ENCODE measurements around the gene KLHL24.
A peak's percentile ranks its signal among the peaks of the same experiment; 100 is the strongest.
"Not testable (repeated sequence)": the region's sequence is repeated elsewhere in the genome, so short reads cannot be mapped to it uniquely, and the experiment has no call there.

KLHL24 gene

DNA sequence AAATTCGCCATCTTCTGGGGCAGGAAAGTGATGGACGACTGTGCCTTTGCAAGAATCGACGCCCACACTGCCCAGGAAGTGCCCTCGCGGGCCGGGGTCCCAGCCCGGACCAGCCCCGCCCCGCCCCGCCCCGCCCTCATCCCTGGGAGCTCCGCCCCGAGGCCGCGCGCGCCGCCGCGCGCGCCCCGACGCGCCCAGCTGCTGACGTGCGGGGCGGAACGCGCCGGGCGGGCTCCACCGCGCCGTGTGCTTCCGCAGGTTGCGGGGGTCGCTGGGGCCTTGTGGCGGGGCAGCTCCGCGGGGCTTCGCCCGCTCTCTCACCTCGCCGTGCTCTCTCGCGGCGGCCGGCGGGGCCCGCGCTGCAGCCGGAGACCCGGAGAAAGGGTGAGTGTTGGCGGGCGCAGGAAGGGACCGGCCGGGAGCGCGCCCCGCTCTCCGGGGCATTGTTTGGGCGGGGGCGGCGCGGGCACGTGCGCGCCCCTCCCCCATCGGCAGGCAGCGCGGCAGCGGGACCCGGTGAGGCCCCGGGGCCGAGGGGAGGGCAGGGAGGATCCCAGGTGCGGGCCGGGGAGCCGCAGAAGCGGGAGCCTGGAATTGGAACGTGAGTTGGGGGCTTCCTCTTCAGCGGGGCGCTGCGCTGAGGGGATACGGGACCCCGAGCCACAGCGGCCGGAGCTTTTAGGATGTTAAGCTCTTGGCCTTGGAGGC, 62.3 kb downstream of the KLHL24 start, which contains the start of gene YEATS2:
TSS of gene YEATS2 (plus strand) at position 188 of the 708 bp plus-strand sequence. CDS start 17,366 bp downstream, outside the sequence.
- DNase-seq = peak; percentile 93

DNA sequence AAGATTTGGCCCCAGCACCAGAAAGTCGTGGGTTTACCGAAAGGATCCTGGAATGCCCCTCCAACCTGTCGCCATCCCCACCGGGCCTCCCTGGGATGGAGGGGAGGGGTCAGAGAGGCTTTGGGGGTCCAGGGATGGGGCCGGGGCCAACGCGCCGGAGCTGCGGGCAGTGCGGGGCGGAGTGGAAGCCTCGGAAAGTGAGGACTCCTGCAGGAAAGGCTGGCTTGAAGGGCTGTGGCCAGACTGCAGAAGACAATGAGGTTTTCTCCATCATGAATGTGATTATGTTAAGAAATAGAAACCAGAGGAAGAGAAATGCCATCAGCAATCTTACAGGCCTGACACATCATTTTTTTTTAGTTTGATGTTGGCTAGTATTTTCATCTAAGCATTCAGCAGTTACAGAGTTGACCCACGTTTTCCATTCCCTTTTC, 62.9 kb downstream of the KLHL24 start:
- peak; percentile 71 for DNase-seq

GRCh38 chr3:183698756-183699155, 63.3 kb downstream of the KLHL24 start:
- DNase-seq = peak; percentile 65

- peak; percentile 51 for DNase-seq
Measured at GRCh38 chr3:183699238-183699947, 64.0 kb downstream of the KLHL24 start.

DNA sequence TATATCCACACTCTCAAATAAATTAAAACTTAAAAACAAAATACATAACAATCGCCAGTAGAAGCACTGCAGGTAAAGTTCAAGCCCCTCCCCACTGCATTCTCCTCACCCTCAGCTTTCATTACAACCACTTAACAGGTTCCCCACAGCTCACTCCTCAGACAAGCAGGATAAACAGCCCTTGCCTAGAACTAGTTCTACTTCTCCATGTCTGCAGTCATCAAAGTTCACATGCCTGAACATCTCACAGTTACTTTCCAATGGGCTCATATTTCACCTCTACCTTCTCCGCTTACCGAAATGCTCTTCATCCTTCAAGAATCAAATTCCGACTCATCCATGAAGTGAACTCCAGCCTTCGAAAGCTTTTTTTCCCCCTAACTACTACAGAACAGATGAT, 66.3 kb downstream of the KLHL24 start:
- no peak for DNase-seq

DNA sequence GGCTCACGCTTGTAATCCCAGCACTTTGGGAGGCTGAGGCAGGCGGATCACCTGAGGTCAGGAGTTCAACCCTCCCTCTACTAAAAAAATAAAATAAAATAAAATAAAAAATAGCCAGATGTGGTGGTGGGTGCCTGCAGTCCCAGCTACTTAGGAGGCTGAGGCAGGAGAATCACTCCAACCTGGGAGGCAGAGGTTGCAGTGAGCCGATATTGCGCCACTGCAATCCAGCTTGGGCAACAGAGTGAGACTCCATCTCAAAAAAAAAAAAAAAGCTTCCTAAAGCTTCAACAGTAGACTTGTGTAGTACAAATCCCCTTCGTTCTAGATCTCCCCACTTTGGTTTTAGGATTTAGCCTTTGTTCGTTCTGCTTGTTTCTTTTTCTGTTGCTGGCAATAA, 68.5 kb downstream of the KLHL24 start:
- DNase-seq = not testable (repeated sequence)

GRCh38 chr3:183710231-183710630, 74.8 kb downstream of the KLHL24 start:
- DNase-seq = no peak

DNA sequence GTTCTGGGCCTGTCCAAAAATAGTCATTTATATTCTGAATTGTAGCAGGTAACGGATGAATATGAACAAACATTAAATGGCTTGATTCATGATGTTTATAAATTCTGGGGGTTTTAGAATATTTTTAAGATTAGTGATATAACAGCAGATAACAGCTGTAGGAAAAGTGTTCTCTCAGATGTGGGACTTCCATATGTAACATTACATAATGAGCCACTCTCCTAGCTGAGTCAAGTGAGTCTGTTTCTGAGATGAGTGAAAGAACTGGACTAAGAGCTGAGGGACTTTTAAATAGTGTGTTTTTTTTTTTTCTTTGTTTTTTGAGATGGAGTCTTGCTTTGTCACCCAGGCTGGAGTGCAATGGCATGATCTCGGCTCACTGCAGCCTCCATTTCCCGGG, 76.1 kb downstream of the KLHL24 start:
- no peak for DNase-seq

DNA sequence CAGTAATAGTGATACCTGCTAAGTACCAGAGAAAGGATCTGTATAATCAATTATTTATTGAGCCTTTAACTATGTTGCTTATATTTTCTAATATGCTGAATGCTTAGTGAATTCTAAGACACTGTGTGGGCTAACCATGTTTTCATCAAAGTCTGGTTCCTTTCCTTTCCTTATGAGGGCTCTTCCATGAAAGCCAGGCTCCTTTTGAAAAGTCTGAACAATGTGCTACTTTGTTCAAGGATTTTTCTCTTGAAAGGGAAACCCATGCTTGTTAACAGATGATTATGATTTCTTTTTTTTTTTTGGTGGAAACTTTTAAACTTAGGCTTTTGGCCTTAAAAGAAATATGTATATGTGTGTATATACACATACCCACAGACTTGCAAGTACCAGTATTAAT, 79.2 kb downstream of the KLHL24 start:
- no peak for DNase-seq

GRCh38 chr3:183718012-183718411, 82.6 kb downstream of the KLHL24 start:
- no peak for DNase-seq

DNA sequence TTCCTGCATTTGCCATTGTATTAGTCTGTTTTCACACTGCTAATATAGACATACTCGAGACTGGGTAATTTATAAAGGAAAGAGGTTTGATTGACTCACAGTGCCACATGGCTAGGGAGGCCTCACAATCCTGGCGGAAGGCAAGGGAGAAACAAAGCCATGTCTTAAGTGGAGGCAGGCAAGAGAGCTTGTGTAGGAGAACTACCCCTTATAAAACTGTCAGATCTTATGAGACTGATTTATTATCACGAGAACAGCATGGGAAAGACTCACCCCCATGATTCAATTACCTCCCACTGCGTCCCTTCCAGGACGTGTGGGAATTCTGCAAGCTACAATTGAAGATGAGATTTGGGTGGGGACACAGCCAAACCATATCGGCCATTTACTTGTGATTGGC, 90.0 kb downstream of the KLHL24 start:
- no peak for DNase-seq

- no peak for DNase-seq
Measured at GRCh38 chr3:183728204-183728603, 92.8 kb downstream of the KLHL24 start.

GRCh38 chr3:183730361-183730760, 94.9 kb downstream of the KLHL24 start:
- no peak for DNase-seq

GRCh38 chr3:183731611-183732010, 96.2 kb downstream of the KLHL24 start:
- DNase-seq = no peak

DNA sequence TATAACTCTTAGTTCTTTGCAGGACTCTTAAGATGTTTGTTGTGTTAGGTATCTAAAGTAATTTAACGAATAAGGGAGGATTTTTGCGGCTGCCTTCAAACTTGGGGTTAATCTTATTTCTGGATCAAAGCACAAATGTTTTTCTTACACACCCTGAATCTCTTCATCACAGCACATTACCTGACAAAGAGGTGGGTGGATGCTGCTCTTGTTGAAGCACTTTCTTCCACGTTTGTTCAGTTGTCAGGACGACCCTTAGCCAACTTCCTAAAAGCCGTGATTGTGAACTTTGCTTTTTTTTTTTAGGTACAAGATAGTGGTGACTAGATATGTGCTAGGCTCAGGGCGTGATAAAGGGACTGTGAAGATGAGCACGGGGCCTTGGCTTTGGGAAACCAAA, 98.1 kb downstream of the KLHL24 start:
- no peak for DNase-seq

Data from NCI-H69 (cell line).